Endothelial cell (in vitro differentiated cells): ENCODE measurements around the gene DEXI. TPM values are rescaled to one million over a fixed set of nuclear protein-coding genes. Genes with fewer than 3 reads are reported as not detected.

ENCODE experiments used
- DNase-seq: peaks from one replicate; pipeline ENCODE4 v3.0.0; 2021; ENCODE audit warnings: low spot score
- H3K27ac Mint-ChIP-seq: one replicate; pipeline ENCODE4 v1.8.0; 2021; ENCODE audit warnings: mixed read lengths, inconsistent platforms; ENCODE audit not compliant: unreplicated experiment
- H3K27me3 Mint-ChIP-seq: one replicate; pipeline ENCODE4 v1.8.0; 2021; ENCODE audit warnings: mild to moderate bottlenecking, moderate library complexity, mixed read lengths, inconsistent platforms; ENCODE audit not compliant: unreplicated experiment
- H3K36me3 Mint-ChIP-seq: one replicate; pipeline ENCODE4 v1.8.0; 2021; ENCODE audit warnings: mild to moderate bottlenecking, low read depth, mixed read lengths, inconsistent platforms; ENCODE audit not compliant: unreplicated experiment
- H3K4me1 Mint-ChIP-seq: one replicate; pipeline ENCODE4 v1.8.0; 2021; ENCODE audit warnings: mild to moderate bottlenecking, mixed read lengths, inconsistent platforms; ENCODE audit not compliant: unreplicated experiment
- H3K4me3 Mint-ChIP-seq: one replicate; pipeline ENCODE4 v1.8.0; 2021; ENCODE audit warnings: mild to moderate bottlenecking, mixed read lengths, inconsistent platforms; ENCODE audit not compliant: unreplicated experiment
- H3K9me3 Mint-ChIP-seq: one replicate; pipeline ENCODE4 v1.8.0; 2021; ENCODE audit warnings: mixed read lengths, inconsistent platforms; ENCODE audit not compliant: unreplicated experiment
- total RNA-seq: library from RNA; stranded (reverse); fragmentation: NEBNext Ultra II Directional; extraction: Animal tissue kit (Norgen Biotek cat#: 25700); gene quantifications from one replicate; pipeline ENCODE4 v1.2.1, GENCODE V29; 2021; ENCODE audit not compliant: unreplicated experiment
- TF ChIP-seq, protein P1 (sequence below): fragments of 200-600 bp; sonication (generic); IDR thresholded peaks from one replicate; pipeline ENCODE4 v1.5.0; 2021; ENCODE audit warnings: antibody characterized with exemption; ENCODE audit not compliant: unreplicated experiment

DEXI gene
- total RNA-seq, 1 donor from 2014 or later: 37.9 TPM

DNA sequence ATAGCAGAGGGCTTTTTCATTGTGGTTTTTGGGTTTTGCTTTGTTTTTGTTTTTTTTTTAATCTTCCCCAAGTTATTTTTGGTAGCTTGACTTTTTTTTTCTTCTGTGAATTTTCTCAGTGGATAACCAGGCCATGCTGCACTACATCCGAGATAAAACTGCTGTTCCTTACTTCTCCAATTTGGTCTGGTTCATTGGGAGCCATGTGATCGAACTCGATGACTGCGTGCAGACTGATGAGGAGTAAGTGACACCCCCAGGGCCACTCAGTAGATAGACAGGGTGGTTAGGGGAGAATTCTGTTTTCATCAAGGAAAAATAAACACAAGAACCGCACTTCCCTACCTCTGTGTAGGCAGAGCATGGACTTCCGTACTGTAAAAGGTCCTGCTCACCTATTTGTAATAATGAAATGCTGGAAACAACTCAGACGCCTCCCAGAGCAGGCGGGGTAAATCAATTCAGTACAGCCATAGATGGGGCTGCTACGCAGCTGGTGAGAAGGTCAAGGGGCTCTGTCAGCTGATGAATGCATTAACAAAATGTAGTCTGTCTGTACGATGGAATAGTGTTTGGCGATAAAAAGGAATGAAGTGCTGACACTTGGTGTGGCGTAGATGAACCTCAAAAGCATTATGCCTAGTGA lies 30.7 kb upstream of the DEXI start:
- Mint-ChIP-seq H3K4me3 (no peak overlapping the region), H3K27ac (no peak overlapping the region), H3K36me3 (peaks cover 33% of the 10 kb centered on the region), H3K4me1 (peaks cover 8% of the 10 kb centered on the region), H3K9me3 (no peaks in the 10 kb centered on the region), H3K27me3 (peaks cover 2% of the 10 kb centered on the region)
- TF ChIP-seq, protein P1, sequence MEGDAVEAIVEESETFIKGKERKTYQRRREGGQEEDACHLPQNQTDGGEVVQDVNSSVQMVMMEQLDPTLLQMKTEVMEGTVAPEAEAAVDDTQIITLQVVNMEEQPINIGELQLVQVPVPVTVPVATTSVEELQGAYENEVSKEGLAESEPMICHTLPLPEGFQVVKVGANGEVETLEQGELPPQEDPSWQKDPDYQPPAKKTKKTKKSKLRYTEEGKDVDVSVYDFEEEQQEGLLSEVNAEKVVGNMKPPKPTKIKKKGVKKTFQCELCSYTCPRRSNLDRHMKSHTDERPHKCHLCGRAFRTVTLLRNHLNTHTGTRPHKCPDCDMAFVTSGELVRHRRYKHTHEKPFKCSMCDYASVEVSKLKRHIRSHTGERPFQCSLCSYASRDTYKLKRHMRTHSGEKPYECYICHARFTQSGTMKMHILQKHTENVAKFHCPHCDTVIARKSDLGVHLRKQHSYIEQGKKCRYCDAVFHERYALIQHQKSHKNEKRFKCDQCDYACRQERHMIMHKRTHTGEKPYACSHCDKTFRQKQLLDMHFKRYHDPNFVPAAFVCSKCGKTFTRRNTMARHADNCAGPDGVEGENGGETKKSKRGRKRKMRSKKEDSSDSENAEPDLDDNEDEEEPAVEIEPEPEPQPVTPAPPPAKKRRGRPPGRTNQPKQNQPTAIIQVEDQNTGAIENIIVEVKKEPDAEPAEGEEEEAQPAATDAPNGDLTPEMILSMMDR: no peak
- no peak for DNase-seq

DNA sequence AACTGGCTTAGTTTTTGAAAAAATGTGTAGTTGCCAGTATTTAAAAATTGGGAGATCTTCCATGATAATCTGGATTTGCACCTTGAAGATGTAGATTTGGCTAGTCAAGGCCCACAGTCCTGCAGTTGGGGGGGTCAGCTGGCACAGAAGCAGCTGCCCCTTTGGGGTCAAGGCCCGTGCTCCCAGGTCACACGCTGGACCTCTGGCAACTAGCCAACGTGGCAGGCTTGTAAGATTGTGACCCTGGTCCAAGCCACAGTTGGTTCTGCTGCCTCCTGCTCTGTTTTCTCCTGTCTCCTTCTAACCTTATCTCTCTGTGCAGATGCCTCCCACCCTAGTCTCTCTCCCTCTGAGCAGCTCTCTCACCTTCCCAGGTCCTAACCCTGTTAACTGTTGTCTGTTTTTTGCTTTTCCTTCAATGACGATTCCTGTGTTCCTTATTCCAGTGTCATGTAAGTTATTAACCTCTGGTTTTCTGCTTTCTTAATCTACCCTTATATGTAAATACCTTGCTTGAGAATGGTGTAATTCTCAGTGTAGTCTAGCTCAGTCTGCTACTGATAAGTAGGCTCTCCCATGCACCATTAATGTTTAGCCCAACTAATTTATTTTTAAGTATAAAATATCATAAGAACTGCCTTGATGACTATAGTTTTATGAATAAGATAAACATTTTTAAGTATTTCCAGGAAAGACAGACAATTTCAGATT lies 30.0 kb upstream of the DEXI start:
- Mint-ChIP-seq H3K4me3 (no peak overlapping the region), H3K27ac (no peak overlapping the region), H3K9me3 (no peaks in the 10 kb centered on the region), H3K4me1 (peaks cover 1% of the 10 kb centered on the region), H3K36me3 (peaks cover 33% of the 10 kb centered on the region), H3K27me3 (no peaks in the 10 kb centered on the region)
- TF ChIP-seq, protein P1: no peak
- no peak for DNase-seq

DNA sequence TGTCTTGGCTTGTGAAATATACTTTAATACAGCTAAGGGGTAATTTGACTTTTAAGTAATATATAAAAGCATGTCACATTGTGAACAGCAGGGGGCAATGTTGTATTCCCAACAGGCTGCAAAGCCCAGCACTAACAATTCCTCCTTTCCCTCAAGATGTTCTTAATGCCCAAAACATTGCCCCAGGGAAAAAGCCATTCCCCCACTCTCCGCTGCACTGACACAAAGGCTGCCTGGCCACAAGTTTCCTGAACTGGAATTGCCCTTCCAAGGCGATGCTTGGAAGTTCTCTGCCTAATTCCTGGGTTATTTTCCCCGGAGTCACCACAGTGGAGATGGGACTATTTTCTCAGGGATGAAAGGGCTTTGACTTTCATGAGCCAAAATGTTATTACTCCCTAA lies 29.3 kb upstream of the DEXI start:
- no peaks in the 10 kb centered on the region for H3K27me3 Mint-ChIP-seq
- H3K36me3 Mint-ChIP-seq: peaks cover 33% of the 10 kb centered on the region
- H3K27ac Mint-ChIP-seq: no peak overlapping the region
- DNase-seq: peak; percentile 44
- no peaks in the 10 kb centered on the region for H3K9me3 Mint-ChIP-seq
- H3K4me1 Mint-ChIP-seq: peaks cover 7% of the 10 kb centered on the region
- TF ChIP-seq, protein P1: peak; percentile 86
- H3K4me3 Mint-ChIP-seq: no peak overlapping the region

DNA sequence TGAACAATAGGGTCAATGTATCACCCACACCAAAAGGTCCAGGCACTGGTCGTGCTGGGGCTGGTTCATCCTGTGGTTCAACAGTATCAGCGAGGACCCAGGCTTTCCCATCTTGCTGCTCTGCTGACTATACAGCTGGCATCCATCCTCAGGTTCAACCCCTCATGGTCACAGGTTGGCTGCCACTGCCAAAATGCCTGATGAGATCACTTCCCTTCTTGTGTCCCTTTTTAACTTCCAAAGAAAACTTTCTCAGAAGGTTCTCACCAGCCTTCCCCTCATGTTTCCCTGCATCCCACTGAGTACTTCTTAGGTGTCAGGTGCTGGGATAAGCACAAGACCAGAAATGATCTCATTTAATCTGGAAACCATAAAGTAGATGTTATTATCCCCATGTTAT lies 27.8 kb upstream of the DEXI start:
- H3K4me3 Mint-ChIP-seq: no peak overlapping the region
- H3K4me1 Mint-ChIP-seq: peaks cover 16% of the 10 kb centered on the region
- H3K27ac Mint-ChIP-seq: no peak overlapping the region
- no peaks in the 10 kb centered on the region for H3K27me3 Mint-ChIP-seq
- TF ChIP-seq, protein P1: no peak
- no peak for DNase-seq
- no peaks in the 10 kb centered on the region for H3K9me3 Mint-ChIP-seq
- H3K36me3 Mint-ChIP-seq: peaks cover 34% of the 10 kb centered on the region

DNA sequence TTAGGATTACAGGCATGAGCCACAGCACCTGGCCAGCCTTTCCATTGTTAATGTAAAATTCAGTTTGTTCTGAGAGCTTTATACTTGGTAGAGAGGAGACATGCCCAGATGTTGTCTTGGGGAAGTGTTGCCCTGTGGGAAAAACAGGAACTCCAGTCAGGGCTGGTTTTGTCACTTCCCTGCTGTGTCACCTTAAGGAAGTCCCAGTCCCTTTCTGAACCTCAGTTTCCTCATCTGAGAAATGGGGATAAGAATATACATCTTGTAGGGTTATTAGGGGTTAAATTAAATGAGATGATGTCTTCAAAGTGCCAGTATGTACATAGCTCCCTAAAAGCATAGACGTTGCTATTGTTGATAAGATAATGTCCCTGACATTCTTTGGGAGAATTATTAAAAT lies 27.3 kb upstream of the DEXI start:
- Mint-ChIP-seq H3K4me3 (no peak overlapping the region), H3K27ac (no peak overlapping the region), H3K36me3 (peaks cover 34% of the 10 kb centered on the region), H3K27me3 (no peaks in the 10 kb centered on the region), H3K9me3 (no peaks in the 10 kb centered on the region), H3K4me1 (peaks cover 16% of the 10 kb centered on the region)
- TF ChIP-seq, protein P1: no peak
- DNase-seq: no peak
